Gastroesophageal sphincter (tissue), 4 donors: ENCODE data around the gene SIX3. TPM values are rescaled to one million over a fixed set of nuclear protein-coding genes. Genes with fewer than 3 reads are reported as not detected.

ENCODE experiments used
- ATAC-seq: fragments of 150-250 bp; one replicate; pipeline ENCODE4 v1.9.1; 2016; ENCODE audit warnings: mild to moderate bottlenecking, moderate library complexity
- H3K27ac ChIP-seq, 4 donors: fragments of 200-600 bp; sonication (generic) in 3 of 4; 1 replicate in 3 of 4; 2 replicates in 1 of 4; pipeline ENCODE4 v1.5.1; 2016 to 2019
- H3K27me3 ChIP-seq: fragments of 200-600 bp; sonication (generic); one replicate; pipeline ENCODE4 v1.5.1; 2019
- H3K36me3 ChIP-seq, 2 donors: fragments of 200-600 bp; sonication (generic); one replicate each; pipeline ENCODE4 v1.5.1; 2019; ENCODE audit warnings: control low read depth in 1 of 2
- H3K4me1 ChIP-seq, 3 donors: fragments of 200-600 bp; sonication (generic); 1 replicate in 2 of 3; 2 replicates in 1 of 3; pipeline ENCODE4 v1.5.1; 2016 to 2019; ENCODE audit warnings: control low read depth in 2 of 3
- H3K4me3 ChIP-seq, 2 donors: fragments of 200-600 bp; sonication (generic); one replicate each; pipeline ENCODE4 v1.5.1; 2019; ENCODE audit warnings: mild to moderate bottlenecking in 1 of 2, moderate library complexity in 1 of 2
- H3K9me3 ChIP-seq, 3 donors: fragments of 200-600 bp; sonication (generic); one replicate each; pipeline ENCODE4 v1.5.1; 2017 to 2019; ENCODE audit warnings: control low read depth in 2 of 3
- CTCF ChIP-seq, 4 experiments: fragments of 200-600 bp in 2 of 4; fragments of 450-650 bp in 2 of 4; sonication (generic) in 1 of 4; IDR thresholded peaks; one replicate each; pipeline ENCODE4 v1.5.1; 2017 to 2019; ENCODE audit warnings: antibody characterized with exemption in 4 of 4, mild to moderate bottlenecking in 2 of 4, moderate library complexity in 2 of 4
- EP300 ChIP-seq: sonication (generic); formaldehyde crosslinking; IDR thresholded peaks from one replicate; pipeline ENCODE4 v1.6.1; 2017; ENCODE audit warnings: antibody characterized with exemption, mild to moderate bottlenecking
- POLR2A ChIP-seq, 2 donors: fragments of 450-650 bp; IDR thresholded peaks; one replicate each; pipeline ENCODE4 v1.6.1; 2017; ENCODE audit warnings: antibody characterized with exemption in 2 of 2, mild to moderate bottlenecking in 2 of 2, moderate library complexity in 1 of 2
- POLR2AphosphoS5 ChIP-seq: sonication (generic); formaldehyde crosslinking; IDR thresholded peaks from one replicate; pipeline ENCODE4 v1.6.1; 2017; ENCODE audit warnings: antibody characterized with exemption
- WGBS, 2 donors: methylation state at CpG; one replicate each; pipeline ENCODE4 v1.1.5; 2018; ENCODE audit warnings: low coverage in 1 of 2; 5-methylcytosine and 5-hydroxymethylcytosine counted together
- total RNA-seq, 4 donors: library from RNA; depleted of rRNA; stranded (reverse); fragments of >200 nt; gene quantifications; one replicate each; pipeline ENCODE4 v1.1.0, GENCODE V29; 2016

SIX3 gene
- total RNA-seq, 4 donors from 2014 or later = 0.15 TPM; not detected in 3

DNA sequence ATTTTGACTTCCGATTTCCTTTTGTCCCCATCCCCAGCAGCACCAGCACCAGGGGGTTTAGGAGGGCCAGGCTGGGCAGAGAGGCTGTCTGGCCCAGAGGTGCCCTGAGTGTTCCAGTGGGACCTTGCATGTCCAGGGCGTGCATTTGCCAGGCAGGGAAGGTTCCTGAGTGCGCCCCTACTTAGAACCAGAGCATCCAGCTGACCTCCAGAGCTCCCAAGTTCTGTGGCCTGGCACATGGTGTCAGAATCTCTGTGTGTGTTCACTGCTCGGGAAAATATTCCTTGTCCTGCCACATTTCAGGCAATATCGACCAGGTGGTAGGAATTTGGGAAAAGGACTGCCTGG, 5.5 kb downstream of the SIX3 start:
- Histone ChIP-seq H3K27ac (no peak overlapping the region), H3K4me1 (peaks cover 0 to 46% (median 27%) of the 10 kb centered on the region in 3 donors), H3K4me3 (no peak overlapping the region), H3K36me3 (no peaks in the 10 kb centered on the region), H3K9me3 (no peaks in the 10 kb centered on the region), H3K27me3 (peaks cover 100% of the 10 kb centered on the region)
- TF ChIP-seq EP300 (no peak), POLR2AphosphoS5 (no peak), CTCF (IDR thresholded peaks at IDR 0.05) (no peak), POLR2A (IDR thresholded peaks at IDR 0.05) (no peak)
- ATAC-seq = no peak
- 80 to 90% methylated on average over 1 to 2 of the region's 5 CpGs for WGBS, 2 donors

GRCh38 chr2:44948565-44949328, 7.2 kb downstream of the SIX3 start:
- H3K27me3 ChIP-seq = peaks cover 100% of the 10 kb centered on the region

DNA sequence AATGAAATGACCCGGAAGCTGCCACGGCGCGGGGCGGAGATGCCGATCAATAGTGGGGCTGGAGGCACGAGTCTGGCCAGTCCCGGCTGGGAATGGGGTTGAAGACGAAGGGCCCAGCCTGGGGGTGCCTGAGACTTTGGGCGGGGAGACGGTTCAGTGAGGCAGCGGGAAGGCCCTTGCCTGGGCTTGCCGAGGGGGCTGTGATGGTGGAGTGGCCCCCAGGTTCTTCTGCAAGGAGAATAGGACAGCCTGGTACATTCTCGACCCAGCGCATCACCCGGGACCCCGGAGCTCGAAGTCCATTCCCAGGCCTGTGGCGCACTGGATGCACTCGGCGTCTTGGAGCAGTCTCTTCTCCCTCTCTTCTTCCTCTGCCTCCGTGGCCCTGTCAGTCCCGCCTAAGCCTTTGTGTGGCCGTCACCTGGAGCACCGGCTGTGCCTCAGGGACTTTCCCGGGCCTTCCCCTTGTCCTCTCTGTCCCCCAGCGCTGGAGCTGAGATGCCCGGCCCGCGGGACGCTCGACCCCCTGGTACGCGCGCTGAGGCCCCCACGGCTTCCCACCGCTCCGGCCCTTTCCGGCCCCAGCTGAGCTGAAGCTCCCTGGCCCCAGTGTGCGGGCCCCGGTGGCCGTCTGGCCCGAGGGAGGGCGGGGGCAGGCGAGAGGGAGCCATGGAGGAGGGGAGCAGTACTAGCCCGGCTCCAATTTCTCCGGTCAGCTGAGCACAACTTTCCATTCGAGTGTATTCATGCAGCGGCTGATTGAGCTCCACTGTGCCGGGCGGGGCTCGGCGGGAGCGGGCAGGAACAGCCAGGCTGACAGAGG, 8.0 kb downstream of the SIX3 start:
- ATAC-seq = no peak
- H3K4me3 ChIP-seq = no peak overlapping the region
- peaks cover 0 to 36% (median 22%) of the 10 kb centered on the region in 3 donors for H3K4me1 ChIP-seq
- H3K27ac ChIP-seq = no peak overlapping the region
- H3K36me3 ChIP-seq = no peaks in the 10 kb centered on the region
- H3K9me3 ChIP-seq = no peaks in the 10 kb centered on the region
- 10% methylated on average over 2 of the region's 54 CpGs; no CpG with 5 or more reads in 1 of the 2 donors for WGBS, 2 donors
- TF ChIP-seq POLR2AphosphoS5 (no peak), EP300 (no peak), POLR2A (IDR thresholded peaks at IDR 0.05) (no peak), CTCF (IDR thresholded peaks at IDR 0.05) (no peak)
- H3K27me3 ChIP-seq = peaks cover 100% of the 10 kb centered on the region

More at GRCh38 chr2:44948565-44949328, 7.2 kb downstream of the SIX3 start:
- 47 to 60% methylated on average over 1 to 3 of the region's 18 CpGs for WGBS, 2 donors
- no peak for ATAC-seq
- peaks cover 0 to 40% (median 28%) of the 10 kb centered on the region in 3 donors for H3K4me1 ChIP-seq
- TF ChIP-seq CTCF (IDR thresholded peaks at IDR 0.05) (no peak), EP300 (no peak), POLR2AphosphoS5 (no peak), POLR2A (IDR thresholded peaks at IDR 0.05) (no peak)
- H3K4me3 ChIP-seq = no peak overlapping the region
- no peaks in the 10 kb centered on the region for H3K36me3 ChIP-seq
- H3K9me3 ChIP-seq = no peaks in the 10 kb centered on the region
- no peak overlapping the region for H3K27ac ChIP-seq

GRCh38 chr2:44950646-44951045, 9.1 kb downstream of the SIX3 start:
- no peak for TF ChIP-seq POLR2A (IDR thresholded peaks at IDR 0.05)
- no peak for TF ChIP-seq EP300
- TF ChIP-seq POLR2AphosphoS5 = no peak
- TF ChIP-seq CTCF (IDR thresholded peaks at IDR 0.05) = no peak
- Histone ChIP-seq H3K4me3 (no peak overlapping the region), H3K27ac (no peak overlapping the region), H3K4me1 (peaks cover 0 to 40% (median 28%) of the 10 kb centered on the region in 3 donors), H3K27me3 (peaks cover 100% of the 10 kb centered on the region), H3K9me3 (no peaks in the 10 kb centered on the region), H3K36me3 (no peaks in the 10 kb centered on the region)
- WGBS, 2 donors = 49 to 50% methylated on average over 1 to 3 of the region's 3 CpGs
- no peak for ATAC-seq
